H1 (cell line): ENCODE results near the gene ACCSL. TPM values are rescaled to one million over a fixed set of nuclear protein-coding genes. Genes with fewer than 3 reads are reported as not detected.

Source experiments
- CTCF ChIA-PET: fragments of 300-600 bp; sonication (Branson Sonifier 250); formaldehyde crosslinking; loops from one replicate; lab custom pipeline; 2021; ENCODE audit not compliant: partially characterized antibody; lab: Charles Lee
- POLR2A ChIA-PET: fragments of 300-600 bp; sonication (Branson Sonifier 250); formaldehyde crosslinking; loops from one replicate; lab custom pipeline; 2021; ENCODE audit warnings: inconsistent platforms; ENCODE audit not compliant: partially characterized antibody; lab: Charles Lee
- DNase-seq, 2 experiments: peaks; one replicate each; pipeline versions ENCODE4 v3.0.0 to v3.0.0-alpha.2; 2010 to 2022; ENCODE audit warnings: low spot score in 2 of 2, low read depth in 1 of 2, mixed read lengths in 1 of 2
- FAIRE-seq: peaks from 2 replicates; lab custom pipeline; 2011; peaks lifted over from hg19 to GRCh38; lab: Jason Lieb, UNC
- H2AFZ ChIP-seq: 2 replicates; pipeline ENCODE4 v1.8.1; 2012; ENCODE audit warnings: low read length, inconsistent platforms
- H2AK5ac ChIP-seq: 2 replicates; pipeline ENCODE4 v1.6.1; 2013; ENCODE audit warnings: low read depth, low read length
- H2BK120ac ChIP-seq: replicated peaks from 2 replicates; pipeline ENCODE3; 2013; ENCODE audit warnings: low read depth, low read length, inconsistent platforms
- H2BK12ac ChIP-seq: 2 replicates; pipeline ENCODE4 v1.6.1; 2013; ENCODE audit warnings: low read depth, low read length
- H2BK15ac ChIP-seq: 2 replicates; pipeline ENCODE4 v1.6.1; 2013; ENCODE audit warnings: low read length
- H2BK20ac ChIP-seq: 2 replicates; pipeline ENCODE4 v1.6.1; 2013; ENCODE audit warnings: low read length
- H2BK5ac ChIP-seq: 2 replicates; pipeline ENCODE4 v1.6.1; 2013; ENCODE audit warnings: low read depth, low read length
- H3K14ac ChIP-seq: 2 replicates; pipeline ENCODE4 v1.6.1; 2013; ENCODE audit warnings: inconsistent platforms; ENCODE audit not compliant: insufficient read length
- H3K18ac ChIP-seq: 2 replicates; pipeline ENCODE4 v1.6.1; 2013; ENCODE audit warnings: low read length; ENCODE audit errors: extremely low read depth
- H3K23ac ChIP-seq: 2 replicates; pipeline ENCODE4 v1.6.1; 2013; ENCODE audit warnings: inconsistent platforms; ENCODE audit not compliant: insufficient read length
- H3K23me2 ChIP-seq: 2 replicates; pipeline ENCODE4 v1.6.1; 2013; ENCODE audit warnings: low read depth, low read length
- H3K27ac ChIP-seq: 2 replicates; pipeline ENCODE4 v1.6.1; 2011; ENCODE audit warnings: low read depth, low read length, inconsistent platforms
- H3K27me3 ChIP-seq, 4 experiments: replicated peaks in 1 of 4; 1 replicate in 1 of 4; 2 replicates in 3 of 4; pipeline versions ENCODE4 v1.6.1 to v1.8.1; 2011 to 2013; ENCODE audit warnings: low read length in 3 of 4, mild to moderate bottlenecking in 3 of 4, inconsistent platforms in 2 of 4, mixed read lengths in 2 of 4, moderate library complexity in 1 of 4; ENCODE audit not compliant: control insufficient read depth in 3 of 4, insufficient read depth in 3 of 4; ENCODE audit errors: extremely low read depth in 1 of 4
- H3K36me3 ChIP-seq, 4 experiments: 2 replicates each; pipeline versions ENCODE4 v1.6.1 to v1.8.1; 2011 to 2013; ENCODE audit warnings: mild to moderate bottlenecking in 4 of 4, low read length in 3 of 4, moderate library complexity in 2 of 4, control low read depth in 1 of 4, inconsistent platforms in 1 of 4; ENCODE audit not compliant: insufficient read depth in 4 of 4, control insufficient read depth in 2 of 4
- H3K4ac ChIP-seq: replicated peaks from 2 replicates; pipeline ENCODE3; 2013; ENCODE audit warnings: low read length, low read depth, mixed read lengths, inconsistent platforms; ENCODE audit not compliant: insufficient read length
- H3K4me1 ChIP-seq, 4 experiments: replicated peaks in 1 of 4; 1 replicate in 1 of 4; 2 replicates in 3 of 4; pipeline versions ENCODE4 v1.6.1 to v1.8.1; 2011 to 2013; ENCODE audit warnings: low read length in 3 of 4, inconsistent platforms in 2 of 4, mixed read lengths in 1 of 4; ENCODE audit not compliant: insufficient read depth in 4 of 4, control insufficient read depth in 3 of 4
- H3K4me2 ChIP-seq, 2 experiments: 2 replicates each; pipeline versions ENCODE4 v1.6.1 to v1.8.1; 2011 to 2013; ENCODE audit warnings: low read depth in 2 of 2, low read length in 2 of 2, control low read depth in 1 of 2, inconsistent platforms in 1 of 2, mild to moderate bottlenecking in 1 of 2; ENCODE audit not compliant: insufficient read depth in 1 of 2
- H3K4me3 ChIP-seq, 4 experiments: fragments of 200-600, 300-600 bp in 1 of 4; sonication (generic), shearing (Covaris generic), sonication (Bioruptor Twin) in 1 of 4; 2 replicates each; pipeline versions ENCODE4 v1.5.1 to v1.8.1; 2011 to 2016; ENCODE audit warnings: low read length in 4 of 4, low read depth in 3 of 4, control low read depth in 2 of 4, inconsistent platforms in 2 of 4, mild to moderate bottlenecking in 2 of 4, mixed read lengths in 1 of 4, moderate library complexity in 1 of 4; ENCODE audit not compliant: insufficient read depth in 2 of 4; ENCODE audit errors: extremely low read depth in 1 of 4
- H3K56ac ChIP-seq: replicated peaks from 2 replicates; pipeline ENCODE3; 2013; ENCODE audit warnings: low read depth, mild to moderate bottlenecking, mixed read lengths, low read length, inconsistent platforms; ENCODE audit not compliant: insufficient read length
- H3K79me1 ChIP-seq: 2 replicates; pipeline ENCODE4 v1.6.1; 2013; ENCODE audit warnings: low read depth, low read length, control low read depth
- H3K79me2 ChIP-seq, 2 experiments: 2 replicates each; pipeline versions ENCODE4 v1.6.1 to v1.8.1; 2012 to 2013; ENCODE audit warnings: low read length in 2 of 2, mild to moderate bottlenecking in 2 of 2, inconsistent platforms in 1 of 2; ENCODE audit not compliant: insufficient read depth in 2 of 2, control insufficient read depth in 1 of 2
- H3K9ac ChIP-seq, 4 experiments: replicated peaks in 1 of 4; 1 replicate in 1 of 4; 2 replicates in 3 of 4; pipeline versions ENCODE4 v1.6.1 to v1.8.1; 2011 to 2013; ENCODE audit warnings: low read depth in 3 of 4, low read length in 3 of 4, control low read depth in 2 of 4, mild to moderate bottlenecking in 2 of 4, moderate library complexity in 2 of 4, inconsistent platforms in 1 of 4; ENCODE audit errors: extremely low read depth in 1 of 4
- H3K9me3 ChIP-seq, 2 experiments: 2 replicates each; pipeline versions ENCODE4 v1.6.1 to v1.8.1; 2012 to 2013; ENCODE audit warnings: mild to moderate bottlenecking in 2 of 2, moderate library complexity in 2 of 2, control low read depth in 1 of 2, inconsistent platforms in 1 of 2, low read depth in 1 of 2, low read length in 1 of 2, mixed read lengths in 1 of 2; ENCODE audit not compliant: insufficient read depth in 2 of 2
- H4K20me1 ChIP-seq, 2 experiments: replicated peaks in 1 of 2; 2 replicates each; pipeline versions ENCODE3 to v1.8.1; 2011 to 2013; ENCODE audit warnings: inconsistent platforms in 2 of 2, low read length in 2 of 2, mild to moderate bottlenecking in 1 of 2; ENCODE audit not compliant: insufficient read depth in 2 of 2, control insufficient read depth in 1 of 2
- H4K5ac ChIP-seq: 2 replicates; pipeline ENCODE4 v1.6.1; 2013; ENCODE audit warnings: low read length, low read depth, mixed read lengths, inconsistent platforms; ENCODE audit not compliant: insufficient read length
- H4K8ac ChIP-seq: 2 replicates; pipeline ENCODE4 v1.8.0; 2013; ENCODE audit warnings: mild to moderate bottlenecking, moderate library complexity, low read length, inconsistent platforms; ENCODE audit not compliant: insufficient read depth; ENCODE audit errors: extremely low read depth
- H4K91ac ChIP-seq: replicated peaks from 2 replicates; pipeline ENCODE3; 2013; ENCODE audit warnings: low read length, mixed read lengths, inconsistent platforms; ENCODE audit not compliant: insufficient read length
- CBX5 ChIP-seq: fragments of 300-800, 300-1000 bp; sonication (generic); IDR thresholded peaks from 2 replicates; pipeline ENCODE4 v1.7.1; 2016; ENCODE audit warnings: antibody characterized with exemption, low read length, low read depth
- JUND ChIP-seq: IDR thresholded peaks from 2 replicates; pipeline ENCODE4 v1.6.1; 2011; ENCODE audit warnings: mild to moderate bottlenecking, improper control_type of control experiment, low read length
- KDM5A ChIP-seq: fragments of 200-600 bp; IDR thresholded peaks from 2 replicates; pipeline ENCODE4 v1.7.1; 2012; ENCODE audit warnings: mild to moderate bottlenecking, low read length, inconsistent platforms, mixed read lengths
- WGBS, 2 experiments: shearing (Covaris generic) in 1 of 2; methylation state at CpG; one replicate each; pipeline versions ENCODE4 v1.1.6 to v1.1.7; 2013 to 2015; ENCODE audit warnings: low lambda C conversion rate in 2 of 2, mixed read lengths in 2 of 2, inconsistent platforms in 1 of 2, low coverage in 1 of 2, missing lambda C conversion rate in 1 of 2; ENCODE audit not compliant: insufficient replicate concordance in 2 of 2, insufficient coverage in 1 of 2, insufficient read length in 1 of 2; ENCODE audit errors: extremely low coverage in 1 of 2, missing lambda C conversion rate in 1 of 2; 5-methylcytosine and 5-hydroxymethylcytosine counted together
- polyA plus RNA-seq, 7 experiments: library from polyadenylated mRNA; depleted of rRNA in 3 of 7; stranded (reverse) in 5 of 7; unstranded in 2 of 7; fragments of >200 nt in 5 of 7; fragments of 200-250 nt in 2 of 7; gene quantifications; 1 replicate in 5 of 7; 2 replicates in 1 of 7; 4 replicates in 1 of 7; pipeline versions ENCODE4 v1.2.1 to v1.2.3, GENCODE V29; 2011 to 2013; ENCODE audit warnings: missing spikeins in 2 of 7, mixed read lengths in 2 of 7
- total RNA-seq: library from RNA; stranded (reverse); fragmentation: NEBNext Ultra II Directional; extraction: Animal tissue kit (Norgen Biotek cat#: 25700); gene quantifications from 2 replicates; pipeline ENCODE4 v1.2.1, GENCODE V29; 2021

Gene ACCSL
- total and polyA plus RNA-seq, 2 of the 8 experiments (the other 6 are each of a cell fraction or from before 2014, with no cell fraction given): not detected

DNA sequence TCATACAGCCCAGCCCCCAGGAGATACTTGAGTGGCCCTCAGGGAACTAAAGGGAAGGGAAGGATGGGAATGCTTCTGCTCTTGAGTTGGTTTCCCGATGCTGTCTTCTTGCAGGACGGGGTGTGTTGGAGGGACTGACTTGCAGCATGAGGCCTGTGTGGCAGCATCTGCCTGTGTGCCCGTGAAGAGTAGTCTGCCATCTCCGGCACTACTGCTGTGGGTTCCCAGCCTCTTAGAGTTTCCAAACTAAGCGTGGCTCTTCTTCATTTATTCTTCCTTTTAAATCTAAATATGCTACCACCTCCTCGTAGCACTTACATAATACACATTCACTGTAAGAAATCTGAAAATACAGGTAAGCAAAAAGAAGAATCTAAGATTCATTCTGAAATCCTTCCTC, 60.5 kb downstream of the ACCSL start:
- TF ChIP-seq CBX5: no peak
- no peak for TF ChIP-seq JUND
- no peak for TF ChIP-seq KDM5A
- H3K56ac ChIP-seq: no peak overlapping the region
- no peak overlapping the region for H2AFZ ChIP-seq
- 89% methylated on average over 6 of the region's 6 CpGs; no CpG with 5 or more reads in 1 of the 2 experiments for WGBS, 2 experiments
- no peak overlapping the region for H2AK5ac ChIP-seq
- no peaks in the 10 kb centered on the region for H3K9me3 ChIP-seq
- H3K23me2 ChIP-seq: no peaks in the 10 kb centered on the region
- H3K79me1 ChIP-seq: no peaks in the 10 kb centered on the region
- H3K27me3 ChIP-seq: peaks cover 0 to 1% (median 0%) of the 10 kb centered on the region in 4 experiments; a peak in 1 of 7 replicates
- H3K36me3 ChIP-seq: no peaks in the 10 kb centered on the region; a peak in 3 of 8 replicates
- H2BK120ac ChIP-seq: no peak overlapping the region
- POLR2A ChIA-PET: no interaction called here
- FAIRE-seq (no peak), DNase-seq (no peak)
- no peak overlapping the region for H4K5ac ChIP-seq
- no peak overlapping the region for H3K9ac ChIP-seq
- H3K23ac ChIP-seq: no peak overlapping the region
- no peak overlapping the region for H3K14ac ChIP-seq
- H4K8ac ChIP-seq: no peak overlapping the region
- no peak overlapping the region for H3K18ac ChIP-seq
- no peaks in the 10 kb centered on the region for H3K79me2 ChIP-seq
- H3K4ac ChIP-seq: no peak overlapping the region
- H3K27ac ChIP-seq: no peak overlapping the region
- H2BK20ac ChIP-seq: no peak overlapping the region
- no peaks in the 10 kb centered on the region for H3K4me1 ChIP-seq
- no peak overlapping the region for H4K91ac ChIP-seq
- H2BK5ac ChIP-seq: no peak overlapping the region
- peaks cover 0 to 4% of the 10 kb centered on the region in 2 experiments for H4K20me1 ChIP-seq
- H2BK12ac ChIP-seq: no peak overlapping the region
- no peak overlapping the region for H2BK15ac ChIP-seq
- no peak overlapping the region for H3K4me3 ChIP-seq
- CTCF ChIA-PET: interaction anchor here (1.5 to 2.2 kb wide), 2 partner anchors 25 to 154 kb away, joined by 4 to 5 read pairs; no protein-coding TSS in a partner anchor
- H3K4me2 ChIP-seq: no peak overlapping the region

Other genes with a start within 250 kb of the ACCSL start
- 11.4 and 12.7 TPM in 2 replicates for gene ALKBH3, start 167.2 kb upstream of the ACCSL start, total RNA-seq
- gene ALKBH3, start 167.2 kb upstream of the ACCSL start, polyA plus RNA-seq (2011; rRNA removed): 6.2 and 10.5 TPM in 2 replicates
- 0.67 and 0.97 TPM in 2 replicates for gene C11orf96, start 105.3 kb upstream of the ACCSL start, total RNA-seq
- gene C11orf96, start 105.3 kb upstream of the ACCSL start, polyA plus RNA-seq (2011; rRNA removed): 0.91 and 2.0 TPM in 2 replicates
- 4.3 and 6.0 TPM in 2 replicates for gene ACCS, start 18.3 kb downstream of the ACCSL start, total RNA-seq
- 8.0 and 8.5 TPM in 2 replicates for gene ACCS, start 18.3 kb downstream of the ACCSL start, polyA plus RNA-seq (2011; rRNA removed)
- gene EXT2, start 47.7 kb downstream of the ACCSL start, total RNA-seq: 38.9 and 42.8 TPM in 2 replicates
- gene EXT2, start 47.7 kb downstream of the ACCSL start, polyA plus RNA-seq (2011; rRNA removed): 28.6 and 29.8 TPM in 2 replicates